ENCODE results near the gene ASIC3.

DNA sequence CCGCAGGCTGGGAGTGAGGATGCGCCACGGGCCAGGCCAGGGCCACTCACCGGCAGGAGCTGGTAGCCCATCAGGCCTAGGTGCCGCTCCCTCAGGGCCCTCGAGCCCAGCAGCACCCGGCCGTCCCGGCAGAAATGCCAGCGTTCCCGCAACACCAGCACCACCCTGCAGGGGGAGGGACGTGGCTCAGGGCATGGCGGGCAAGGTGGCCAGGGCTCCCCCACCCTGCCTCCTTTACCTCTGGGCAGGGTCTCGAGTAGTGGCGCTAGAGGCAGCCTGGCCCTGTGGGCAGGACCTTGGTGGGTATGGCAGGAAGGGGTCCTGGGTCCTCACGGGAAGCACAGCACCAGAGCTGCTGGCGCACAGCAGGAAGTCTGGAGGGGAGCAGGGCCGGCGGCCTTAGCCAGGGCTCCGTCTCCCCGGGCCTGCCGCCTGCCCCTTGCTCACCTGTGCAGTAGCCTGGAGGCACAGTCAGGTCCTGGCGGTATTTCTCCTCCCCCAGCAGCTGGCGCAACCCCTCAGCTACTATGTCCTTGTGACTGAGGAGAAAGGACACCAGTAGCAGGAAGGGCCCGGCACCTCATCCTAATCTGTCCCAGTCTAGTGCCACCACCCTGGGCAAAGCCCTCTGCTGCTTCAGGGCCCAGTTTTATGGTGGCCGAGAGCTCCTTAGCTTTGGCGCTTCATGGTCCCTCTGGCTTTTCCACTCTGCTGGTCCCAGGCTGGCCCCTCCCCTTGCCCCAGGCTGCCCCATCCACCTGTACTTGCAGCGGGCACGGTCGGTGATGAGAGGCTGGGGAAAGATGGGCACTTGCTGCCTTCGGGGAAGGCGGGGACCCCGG is 28.8 kb downstream of the ASIC3 start:
- TF ChIP-seq, protein P1, sequence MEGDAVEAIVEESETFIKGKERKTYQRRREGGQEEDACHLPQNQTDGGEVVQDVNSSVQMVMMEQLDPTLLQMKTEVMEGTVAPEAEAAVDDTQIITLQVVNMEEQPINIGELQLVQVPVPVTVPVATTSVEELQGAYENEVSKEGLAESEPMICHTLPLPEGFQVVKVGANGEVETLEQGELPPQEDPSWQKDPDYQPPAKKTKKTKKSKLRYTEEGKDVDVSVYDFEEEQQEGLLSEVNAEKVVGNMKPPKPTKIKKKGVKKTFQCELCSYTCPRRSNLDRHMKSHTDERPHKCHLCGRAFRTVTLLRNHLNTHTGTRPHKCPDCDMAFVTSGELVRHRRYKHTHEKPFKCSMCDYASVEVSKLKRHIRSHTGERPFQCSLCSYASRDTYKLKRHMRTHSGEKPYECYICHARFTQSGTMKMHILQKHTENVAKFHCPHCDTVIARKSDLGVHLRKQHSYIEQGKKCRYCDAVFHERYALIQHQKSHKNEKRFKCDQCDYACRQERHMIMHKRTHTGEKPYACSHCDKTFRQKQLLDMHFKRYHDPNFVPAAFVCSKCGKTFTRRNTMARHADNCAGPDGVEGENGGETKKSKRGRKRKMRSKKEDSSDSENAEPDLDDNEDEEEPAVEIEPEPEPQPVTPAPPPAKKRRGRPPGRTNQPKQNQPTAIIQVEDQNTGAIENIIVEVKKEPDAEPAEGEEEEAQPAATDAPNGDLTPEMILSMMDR (optimal IDR thresholded peaks at IDR 0.05 in 1 of 3, IDR thresholded peaks at IDR 0.05 in 1 of 3, conservative IDR thresholded peaks at IDR 0.05 in 1 of 3; ENCODE audit: extremely low read depth in 1 of 3, insufficient read depth in 2 of 3, low read length in 3 of 3), result peak in 2 of 3 experiments; percentile 35
- no peak for TF ChIP-seq EZH2 (IDR thresholded peaks at IDR 0.05; ENCODE audit: low read length)
